SKM-1 treated with dmso at 0.1 percent for 144 hours (cell line): ENCODE data around the gene BPNT1.
"Not testable (repeated sequence)": the region's sequence is repeated elsewhere in the genome, so short reads cannot be mapped to it uniquely, and the experiment has no call there.

Source experiments
- DNase-seq: peaks from one replicate; lab custom pipeline; 2025; ENCODE audit not compliant: unreplicated experiment; lab: John Stamatoyannopoulos, UW

BPNT1 gene, protein sequence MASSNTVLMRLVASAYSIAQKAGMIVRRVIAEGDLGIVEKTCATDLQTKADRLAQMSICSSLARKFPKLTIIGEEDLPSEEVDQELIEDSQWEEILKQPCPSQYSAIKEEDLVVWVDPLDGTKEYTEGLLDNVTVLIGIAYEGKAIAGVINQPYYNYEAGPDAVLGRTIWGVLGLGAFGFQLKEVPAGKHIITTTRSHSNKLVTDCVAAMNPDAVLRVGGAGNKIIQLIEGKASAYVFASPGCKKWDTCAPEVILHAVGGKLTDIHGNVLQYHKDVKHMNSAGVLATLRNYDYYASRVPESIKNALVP

DNA sequence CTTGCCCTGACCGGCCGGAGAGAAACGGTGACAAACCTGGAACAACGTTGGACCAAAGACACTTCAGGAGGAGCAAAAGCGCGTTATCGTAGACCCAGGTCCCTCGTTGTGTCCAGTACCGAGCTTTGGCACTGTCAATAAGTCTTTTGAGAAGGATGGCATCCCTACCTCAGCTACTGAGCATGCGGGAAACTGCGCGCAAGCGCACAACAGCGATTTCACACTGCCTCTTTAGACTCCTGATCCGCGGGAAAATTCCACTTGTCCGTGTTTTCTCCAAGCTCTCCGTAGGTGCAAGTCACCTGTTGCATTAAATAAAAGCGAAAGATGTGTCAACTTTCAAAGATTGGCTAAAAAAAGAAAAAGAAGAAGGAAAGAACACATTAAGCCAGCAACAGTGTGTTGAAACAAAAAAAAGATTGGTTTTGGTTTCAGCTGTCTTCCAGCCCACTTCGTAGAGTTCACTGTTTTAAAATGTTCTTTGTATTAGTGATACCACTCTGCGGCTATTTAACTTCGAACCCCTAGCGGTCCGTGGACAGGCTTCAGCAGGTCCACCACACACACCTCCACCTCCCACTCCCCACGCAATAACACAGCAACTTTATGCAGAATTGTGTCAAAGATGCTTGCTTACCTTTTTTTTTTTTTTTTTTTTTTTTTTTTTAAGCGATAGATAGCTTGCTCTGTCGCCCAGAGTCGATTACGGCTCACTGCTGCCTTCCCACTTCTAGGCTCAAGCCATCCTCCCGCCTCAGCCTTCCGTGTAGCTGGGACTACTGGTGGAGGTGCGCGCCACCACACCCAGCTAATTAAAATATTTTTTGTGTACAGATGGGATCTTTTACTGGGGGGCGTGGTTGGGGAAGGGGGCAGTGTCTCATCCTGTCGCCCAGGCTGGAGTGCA lies at the start of gene BPNT1:
TSS of gene BPNT1 (minus strand) at position 139 of the 907 bp plus-strand sequence. CDS start 9,942 bp downstream, outside the sequence.
- DNase-seq: peak; percentile 98

- DNase-seq: no peak
These were observed 47.6 kb upstream of the BPNT1 start for GRCh38 chr1:220137019-220137786.

GRCh38 chr1:220135755-220136154 lies 46.2 kb upstream of the BPNT1 start:
- no peak for DNase-seq

DNA sequence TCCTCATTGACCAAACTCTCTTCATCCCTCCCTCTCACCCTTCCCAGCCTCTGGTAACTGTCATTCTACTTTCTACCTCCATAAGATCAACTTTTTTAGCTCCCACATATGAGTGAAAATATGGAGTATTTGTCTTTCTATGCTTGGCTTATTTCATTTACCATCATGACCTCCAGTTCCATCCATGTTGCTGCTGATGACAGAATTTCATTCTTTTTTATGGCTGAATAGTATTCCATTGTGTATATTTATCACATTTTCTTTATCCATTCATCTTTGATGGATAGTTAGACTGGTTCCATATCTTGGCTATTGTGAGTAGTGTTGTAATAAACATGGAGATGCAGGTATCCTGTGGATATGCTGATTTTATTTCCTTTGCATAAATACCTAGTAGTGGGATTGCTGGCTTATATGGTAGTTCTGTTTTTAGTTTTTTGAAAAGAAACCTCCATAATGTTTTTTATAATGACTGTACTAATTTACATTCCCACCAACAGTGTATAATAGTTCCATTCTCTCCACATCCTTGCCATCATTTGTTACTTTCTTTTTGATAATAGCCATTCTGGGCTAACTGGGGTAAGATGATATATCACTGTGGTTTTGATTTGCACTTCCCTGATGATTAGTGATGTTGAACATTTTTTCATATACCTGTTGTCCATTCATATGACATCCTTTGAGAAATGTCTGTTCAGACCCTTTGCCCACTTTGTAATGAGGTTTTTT lies 40.1 kb upstream of the BPNT1 start:
- no peak for DNase-seq

DNA sequence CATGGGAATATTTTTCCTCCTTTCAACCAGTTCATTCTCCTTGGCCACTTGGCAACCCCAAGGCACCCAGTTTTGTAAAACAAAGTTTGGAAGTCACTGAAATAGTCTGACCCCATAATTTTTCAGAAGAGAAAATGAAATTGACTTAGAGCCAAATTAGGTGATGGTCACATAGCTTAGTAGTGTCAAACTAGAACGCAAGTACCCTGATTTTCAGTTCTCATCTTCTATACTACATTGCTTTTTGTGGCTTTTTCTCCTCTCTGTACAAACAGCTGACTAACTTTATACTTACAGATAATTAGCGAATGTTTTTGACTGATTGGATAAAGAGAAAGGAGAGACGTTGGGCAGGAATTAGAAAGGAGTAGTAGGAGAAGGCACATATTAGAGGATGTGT lies 37.5 kb upstream of the BPNT1 start:
- no peak for DNase-seq

- peak; percentile 53 for DNase-seq
These were observed 35.0 kb upstream of the BPNT1 start for GRCh38 chr1:220124542-220124941.

DNA sequence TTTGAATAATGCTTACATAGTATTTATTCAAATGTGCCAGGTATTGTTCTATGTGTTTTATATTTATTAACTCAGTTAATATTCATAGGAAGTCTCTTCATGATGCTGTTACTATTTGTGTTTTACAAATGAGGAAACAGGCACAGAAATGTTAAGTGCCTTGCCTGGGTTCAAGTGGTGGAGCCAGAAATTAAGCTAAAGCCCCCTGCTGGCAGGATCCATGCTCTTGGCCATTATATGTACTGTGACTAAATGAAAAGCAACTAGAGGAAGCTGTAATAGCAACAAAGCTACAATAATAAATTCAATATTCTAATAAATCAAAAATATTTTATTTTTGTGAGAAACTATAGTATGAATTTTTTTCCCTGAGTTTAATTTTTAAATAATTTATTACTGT lies 34.3 kb upstream of the BPNT1 start:
- peak; percentile 54 for DNase-seq

DNA sequence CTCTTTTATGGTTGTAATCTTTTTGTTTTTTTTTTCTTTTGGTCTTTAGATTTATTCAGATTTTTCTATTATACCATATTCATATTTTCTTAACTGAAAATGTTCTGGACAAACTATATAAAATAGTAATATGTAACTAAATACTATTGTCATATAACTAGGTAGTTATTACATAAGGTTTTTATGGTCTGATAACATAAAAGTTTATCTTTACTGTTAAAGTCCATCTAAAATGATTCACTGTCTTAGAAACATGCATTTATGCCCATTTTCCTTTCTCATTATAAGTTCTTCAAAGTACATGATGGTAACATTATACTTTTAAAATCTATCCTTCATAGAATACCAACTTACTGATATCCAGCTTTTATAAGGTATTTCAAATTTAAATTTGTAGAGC lies 33.5 kb upstream of the BPNT1 start:
- DNase-seq: no peak

GRCh38 chr1:220121791-220122530 lies 32.4 kb upstream of the BPNT1 start:
- DNase-seq: no peak

DNA sequence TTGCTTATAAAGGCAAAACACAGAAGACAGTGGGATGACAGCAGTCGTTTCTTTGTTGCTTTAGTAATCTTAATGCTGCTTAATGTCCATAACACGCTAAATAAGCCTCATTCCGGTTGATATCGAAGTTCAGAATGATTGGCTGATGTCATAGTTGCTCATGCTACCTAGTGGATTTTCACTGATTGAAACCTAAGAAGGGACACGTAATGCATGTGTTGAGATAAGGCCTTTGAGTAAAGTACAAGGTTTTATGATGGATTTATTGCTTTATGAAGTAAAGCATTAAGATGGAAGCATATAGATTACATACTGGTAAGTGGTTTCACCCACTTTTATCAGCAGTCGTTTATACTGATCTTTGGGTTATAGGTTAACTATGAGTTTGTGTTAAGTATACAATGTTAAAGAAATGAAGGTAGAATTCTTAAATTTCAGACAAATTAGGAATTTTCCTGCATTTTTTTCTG lies 29.5 kb upstream of the BPNT1 start:
- no peak for DNase-seq

- peak; percentile 52 for DNase-seq
These were observed 23.6 kb upstream of the BPNT1 start for GRCh38 chr1:220113136-220113695.

GRCh38 chr1:220112600-220112999 lies 23.0 kb upstream of the BPNT1 start:
- DNase-seq: not testable (repeated sequence)

DNA sequence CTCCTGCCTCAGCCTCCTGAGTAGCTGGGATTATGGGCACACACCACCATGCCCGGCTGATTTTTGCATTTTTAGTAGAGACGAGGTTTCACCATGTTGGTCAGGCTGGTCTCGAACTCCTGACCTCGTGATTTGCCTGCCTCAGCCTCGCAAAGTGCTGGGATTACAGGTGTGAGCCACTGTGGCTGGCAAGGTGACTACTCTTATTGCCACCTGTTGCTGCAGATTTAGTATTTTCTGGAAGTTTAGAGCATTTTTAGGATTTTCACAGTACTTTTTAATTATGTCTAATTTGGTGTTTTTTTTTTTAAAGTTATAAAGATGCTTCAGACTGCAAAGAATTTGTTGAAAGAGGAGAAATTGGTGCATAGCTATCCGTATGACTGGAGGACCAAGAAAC lies 20.9 kb upstream of the BPNT1 start:
- not testable (repeated sequence) for DNase-seq

DNA sequence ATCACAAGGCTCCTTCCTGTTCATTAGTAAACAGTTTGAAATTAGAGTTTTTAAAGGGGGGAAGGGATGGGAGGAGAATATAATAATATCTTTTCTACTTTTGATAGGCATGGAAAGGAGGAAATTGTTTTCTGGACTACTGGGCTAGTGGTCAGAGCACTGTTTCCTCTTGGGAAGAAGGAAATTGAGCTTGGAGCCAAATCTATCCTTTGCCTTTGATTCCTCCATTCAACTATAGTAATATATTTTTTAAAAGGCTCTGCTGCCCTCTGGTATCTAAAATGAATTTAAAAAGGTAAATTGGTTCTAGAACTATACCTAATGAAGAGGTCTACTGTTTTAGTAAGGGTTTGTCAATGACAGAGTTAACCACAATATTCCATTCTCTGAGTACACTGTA lies 10.2 kb upstream of the BPNT1 start:
- DNase-seq: no peak

DNA sequence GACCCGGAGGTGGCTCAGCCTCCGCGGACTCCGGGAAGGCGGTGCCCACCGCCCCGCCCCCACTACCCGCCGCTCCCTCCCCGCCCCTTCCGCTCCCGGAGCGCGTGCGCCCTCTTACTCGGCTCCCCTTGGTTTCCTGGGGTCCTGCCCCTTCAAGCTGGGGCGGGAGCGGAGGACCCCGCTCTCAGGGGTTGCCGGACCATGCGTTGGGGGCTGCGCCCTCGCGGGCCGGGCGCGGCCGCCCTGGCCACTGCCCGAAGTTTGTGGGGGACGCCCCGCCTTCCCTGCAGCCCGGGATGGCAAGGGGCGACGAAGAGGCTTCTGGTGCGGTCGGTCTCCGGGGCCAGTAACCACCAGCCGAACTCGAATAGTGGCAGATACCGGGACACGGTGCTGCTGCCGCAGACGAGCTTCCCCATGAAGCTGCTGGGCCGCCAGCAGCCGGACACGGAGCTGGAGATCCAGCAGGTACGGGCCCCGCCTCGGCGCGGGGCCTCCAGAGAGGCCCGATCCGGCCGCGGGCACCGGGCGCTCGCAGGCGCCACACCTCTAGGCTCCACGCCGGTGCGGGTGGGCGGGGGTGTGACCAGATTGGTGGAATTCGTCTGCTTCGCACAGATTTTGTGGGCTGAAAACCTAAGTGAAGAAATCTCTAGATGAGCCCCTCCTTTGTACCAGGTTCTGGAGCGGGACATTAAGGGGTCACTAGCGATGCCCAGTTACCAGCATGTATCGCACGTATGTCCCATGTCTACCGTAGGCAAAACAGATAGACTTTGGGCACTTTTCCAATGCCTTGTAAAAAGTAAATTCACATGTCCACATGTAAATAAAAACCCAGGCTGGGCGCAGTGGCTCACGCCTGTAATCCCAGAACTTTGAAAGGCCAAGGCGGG lies 4.7 kb upstream of the BPNT1 start, which contains the start of gene IARS2:
TSS of gene IARS2 (plus strand) at position 117 of the 896 bp plus-strand sequence. CDS start at position 202, 85 bp downstream.
- peak; percentile 89 for DNase-seq

DNA sequence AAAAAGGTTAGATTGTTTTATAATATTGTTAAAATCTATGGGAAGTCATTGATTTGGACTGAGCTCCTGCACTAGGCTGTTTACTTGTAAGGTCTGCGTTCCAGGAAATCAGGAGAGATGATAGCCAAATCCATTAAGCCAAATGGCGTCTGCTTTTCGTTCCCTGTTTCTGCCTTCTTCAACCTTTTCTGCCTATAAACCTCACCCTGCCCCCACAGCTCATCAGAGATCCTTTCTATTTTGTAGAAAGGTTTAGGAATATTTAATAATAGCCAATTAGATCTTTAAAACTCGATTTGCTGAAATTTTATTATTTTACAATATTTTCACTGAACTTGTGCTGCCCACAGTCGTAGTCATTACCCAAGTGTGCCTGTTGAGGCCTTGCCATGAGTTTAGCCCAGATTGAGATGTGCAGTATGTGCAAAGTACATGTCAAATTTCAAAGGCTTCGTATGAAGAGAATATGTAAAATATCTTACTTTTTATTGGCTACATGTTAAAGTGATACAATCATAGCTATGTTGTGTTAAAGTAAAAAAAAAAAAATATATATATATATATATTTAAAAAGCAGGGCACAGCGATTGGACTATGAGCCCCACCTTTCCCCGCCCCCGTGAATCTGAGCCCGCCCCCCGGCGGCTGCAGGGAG lies 3.9 kb upstream of the BPNT1 start:
- no peak for DNase-seq

DNA sequence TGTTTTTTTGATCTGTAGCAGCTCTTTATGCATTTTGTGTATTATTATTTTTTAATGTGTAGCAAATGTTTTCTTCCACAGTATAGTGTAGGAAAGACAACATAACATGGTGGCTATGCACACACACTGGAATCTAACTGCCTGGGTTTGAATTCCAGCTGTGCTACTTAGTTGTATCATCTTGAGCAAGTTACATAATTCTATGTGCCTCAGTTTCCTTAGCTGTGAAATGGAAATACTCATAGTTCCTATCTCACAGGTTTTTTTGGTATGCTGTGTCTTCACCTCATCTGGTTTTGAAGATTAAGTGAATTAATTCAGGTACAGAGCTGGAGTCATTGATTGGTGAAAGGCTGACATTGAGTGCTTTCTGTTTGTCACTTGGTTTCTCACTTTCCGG lies 3.1 kb upstream of the BPNT1 start:
- DNase-seq: no peak

- DNase-seq: not testable (repeated sequence)
These were observed 3.3 kb downstream of the BPNT1 start for GRCh38 chr1:220086261-220086686.
